ENCODE data around the gene TMEM212. TPM values are rescaled to one million over a fixed set of nuclear protein-coding genes. Genes with fewer than 3 reads are reported as not detected.

TMEM212 gene
- total RNA-seq, 1 experiment from 2014 or later, result not detected

DNA sequence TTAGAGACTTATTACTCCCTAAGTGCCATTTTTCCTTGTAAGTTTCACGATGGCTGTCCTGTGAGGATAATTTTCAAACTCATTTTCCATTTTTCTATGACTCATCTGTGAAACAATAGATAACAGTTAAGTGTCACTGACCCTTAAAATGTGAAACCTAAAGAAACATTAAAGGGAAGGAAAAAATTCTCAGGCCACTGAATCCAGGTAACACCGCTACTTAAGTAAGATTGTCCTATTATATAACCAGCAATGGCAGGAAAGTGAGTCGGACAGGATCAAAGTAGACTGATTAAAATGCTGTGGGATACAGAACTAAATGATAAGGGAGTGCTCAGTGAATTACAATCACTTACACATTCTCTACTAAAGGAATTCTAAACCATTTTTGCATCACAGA lies 45.3 kb upstream of the TMEM212 start:
- no peak for DNase-seq
- H3K9me3 ChIP-seq, result no peaks in the 10 kb centered on the region
- Mint-ChIP-seq H3K27ac (ENCODE audit: unreplicated experiment) (no peak overlapping the region), H3K36me3 (ENCODE audit: insufficient read depth, unreplicated experiment) (no peaks in the 10 kb centered on the region), H3K4me3 (ENCODE audit: unreplicated experiment) (no peak overlapping the region), H3K27me3 (ENCODE audit: insufficient read depth, unreplicated experiment) (no peaks in the 10 kb centered on the region), H3K4me1 (ENCODE audit: low read depth, unreplicated experiment) (peaks cover 13% of the 10 kb centered on the region), H3K9me3 (ENCODE audit: unreplicated experiment) (no peaks in the 10 kb centered on the region)
- no peaks in the 10 kb centered on the region; the same call in 1 of the 2 replicates for H3K4me1 ChIP-seq
- ChIA-PET POLR2A (no interaction called here), CTCF (no interaction called here)
- no peak overlapping the region for H3K4me3 ChIP-seq (ENCODE audit: low read depth, low read length)
- no TSS peak for BruUV-seq (replicated peaks)
- intact Hi-C loops (cut with micrococcal nuclease; ENCODE audit: unreplicated experiment), result no loop called here
- TF ChIP-seq, protein P1, sequence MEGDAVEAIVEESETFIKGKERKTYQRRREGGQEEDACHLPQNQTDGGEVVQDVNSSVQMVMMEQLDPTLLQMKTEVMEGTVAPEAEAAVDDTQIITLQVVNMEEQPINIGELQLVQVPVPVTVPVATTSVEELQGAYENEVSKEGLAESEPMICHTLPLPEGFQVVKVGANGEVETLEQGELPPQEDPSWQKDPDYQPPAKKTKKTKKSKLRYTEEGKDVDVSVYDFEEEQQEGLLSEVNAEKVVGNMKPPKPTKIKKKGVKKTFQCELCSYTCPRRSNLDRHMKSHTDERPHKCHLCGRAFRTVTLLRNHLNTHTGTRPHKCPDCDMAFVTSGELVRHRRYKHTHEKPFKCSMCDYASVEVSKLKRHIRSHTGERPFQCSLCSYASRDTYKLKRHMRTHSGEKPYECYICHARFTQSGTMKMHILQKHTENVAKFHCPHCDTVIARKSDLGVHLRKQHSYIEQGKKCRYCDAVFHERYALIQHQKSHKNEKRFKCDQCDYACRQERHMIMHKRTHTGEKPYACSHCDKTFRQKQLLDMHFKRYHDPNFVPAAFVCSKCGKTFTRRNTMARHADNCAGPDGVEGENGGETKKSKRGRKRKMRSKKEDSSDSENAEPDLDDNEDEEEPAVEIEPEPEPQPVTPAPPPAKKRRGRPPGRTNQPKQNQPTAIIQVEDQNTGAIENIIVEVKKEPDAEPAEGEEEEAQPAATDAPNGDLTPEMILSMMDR (IDR thresholded peaks at IDR 0.05; ENCODE audit: insufficient read depth in 1 of 2, low read depth in 1 of 2, low read length in 1 of 2, severe bottlenecking in 1 of 2, unreplicated experiment in 1 of 2), result no peak
- H3K27me3 ChIP-seq (replicated peaks; ENCODE audit: control insufficient read depth, insufficient read depth, low read length), result no peaks in the 10 kb centered on the region
- no peaks in the 10 kb centered on the region for H3K36me3 ChIP-seq (ENCODE audit: control insufficient read depth, insufficient read depth, low read length)

DNA sequence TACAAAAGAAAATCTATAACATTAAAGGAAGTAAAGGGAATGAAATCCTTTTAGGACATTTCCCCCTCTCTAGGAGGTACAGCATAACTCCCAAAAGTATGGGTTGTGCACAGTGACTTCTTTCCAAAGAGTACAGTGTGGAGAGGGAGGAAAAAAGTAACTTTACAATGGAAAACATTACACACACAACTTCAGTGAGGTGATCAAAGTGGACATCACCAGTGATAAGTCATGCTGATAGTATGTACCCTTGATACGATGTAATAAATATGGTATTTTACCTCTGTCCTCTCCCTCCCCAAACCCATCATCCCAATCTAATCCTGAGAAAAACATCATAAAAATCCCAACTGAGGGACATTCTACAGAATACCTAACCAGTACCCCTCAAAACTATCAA lies 43.6 kb upstream of the TMEM212 start:
- Mint-ChIP-seq H3K27me3 (ENCODE audit: insufficient read depth, unreplicated experiment) (no peaks in the 10 kb centered on the region), H3K36me3 (ENCODE audit: insufficient read depth, unreplicated experiment) (no peaks in the 10 kb centered on the region), H3K27ac (ENCODE audit: unreplicated experiment) (no peak overlapping the region), H3K9me3 (ENCODE audit: unreplicated experiment) (no peaks in the 10 kb centered on the region), H3K4me3 (ENCODE audit: unreplicated experiment) (no peak overlapping the region), H3K4me1 (ENCODE audit: low read depth, unreplicated experiment) (peaks cover 20% of the 10 kb centered on the region)
- BruUV-seq (replicated peaks), result no TSS peak
- TF ChIP-seq, protein P1 (IDR thresholded peaks at IDR 0.05; ENCODE audit: insufficient read depth in 1 of 2, low read depth in 1 of 2, low read length in 1 of 2, severe bottlenecking in 1 of 2, unreplicated experiment in 1 of 2), result no peak
- CTCF ChIA-PET, result no interaction called here
- no peaks in the 10 kb centered on the region for H3K27me3 ChIP-seq (replicated peaks; ENCODE audit: control insufficient read depth, insufficient read depth, low read length)
- intact Hi-C loops (cut with micrococcal nuclease; ENCODE audit: unreplicated experiment), result no loop called here
- DNase-seq, result no peak
- no peaks in the 10 kb centered on the region for H3K9me3 ChIP-seq
- H3K36me3 ChIP-seq (ENCODE audit: control insufficient read depth, insufficient read depth, low read length), result no peaks in the 10 kb centered on the region
- no peaks in the 10 kb centered on the region; the same call in 1 of the 2 replicates for H3K4me1 ChIP-seq
- no peak overlapping the region for H3K4me3 ChIP-seq (ENCODE audit: low read depth, low read length)
- POLR2A ChIA-PET, result no interaction called here

DNA sequence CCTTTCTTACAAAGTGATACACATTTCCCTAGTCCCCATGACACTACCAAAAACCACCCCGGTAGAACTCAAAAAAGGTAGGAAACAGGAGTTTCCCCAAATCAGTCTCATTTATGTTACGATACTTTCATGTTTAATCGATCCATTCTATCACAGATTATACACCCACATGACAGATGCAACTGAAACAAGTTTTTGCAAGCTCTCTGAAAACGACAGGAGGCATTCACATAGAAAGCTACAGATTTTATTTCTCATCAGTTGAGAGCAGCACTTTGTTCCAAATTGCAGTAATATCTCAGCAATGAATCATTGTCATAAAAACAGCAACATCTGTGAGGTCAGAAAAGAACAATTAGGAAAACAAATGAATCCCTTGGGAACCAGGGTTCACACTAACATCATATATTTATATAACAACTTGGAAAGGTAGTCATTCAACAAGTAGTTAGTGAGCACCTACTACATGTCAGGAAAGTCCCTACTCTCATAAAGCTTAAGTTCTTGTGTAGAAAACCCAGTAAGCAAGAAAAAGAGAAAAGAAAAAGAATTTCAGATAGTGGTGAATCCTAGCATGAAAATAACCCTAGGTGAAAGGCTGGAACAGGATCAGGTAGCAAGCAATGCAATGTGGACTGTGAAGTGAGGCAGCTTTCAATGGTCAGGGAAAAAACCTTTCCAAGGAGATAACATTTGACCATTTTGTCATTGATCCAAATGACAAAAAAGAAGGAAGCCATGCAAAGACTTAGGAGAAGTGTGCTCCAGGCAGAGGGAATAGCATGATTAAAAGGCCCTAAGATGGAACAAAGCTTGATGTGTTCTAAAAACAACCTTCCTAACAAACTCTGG lies 41.2 kb upstream of the TMEM212 start:
- Histone ChIP-seq H3K27me3 (replicated peaks; ENCODE audit: control insufficient read depth, insufficient read depth, low read length) (no peaks in the 10 kb centered on the region), H3K4me1 (peaks cover 14% of the 10 kb centered on the region), H3K4me3 (ENCODE audit: low read depth, low read length) (no peak overlapping the region), H3K9me3 (no peaks in the 10 kb centered on the region), H3K36me3 (ENCODE audit: control insufficient read depth, insufficient read depth, low read length) (no peaks in the 10 kb centered on the region)
- no peak for DNase-seq
- Mint-ChIP-seq H3K4me3 (ENCODE audit: unreplicated experiment) (no peak overlapping the region), H3K27me3 (ENCODE audit: insufficient read depth, unreplicated experiment) (no peaks in the 10 kb centered on the region), H3K4me1 (ENCODE audit: low read depth, unreplicated experiment) (peaks cover 27% of the 10 kb centered on the region), H3K9me3 (ENCODE audit: unreplicated experiment) (no peaks in the 10 kb centered on the region), H3K36me3 (ENCODE audit: insufficient read depth, unreplicated experiment) (no peaks in the 10 kb centered on the region), H3K27ac (ENCODE audit: unreplicated experiment) (no peak overlapping the region)
- ChIA-PET POLR2A (no interaction called here), CTCF (no interaction called here)
- intact Hi-C loops (cut with micrococcal nuclease; ENCODE audit: unreplicated experiment), result no loop called here
- TF ChIP-seq, protein P1 (IDR thresholded peaks at IDR 0.05; ENCODE audit: insufficient read depth in 1 of 2, low read depth in 1 of 2, low read length in 1 of 2, severe bottlenecking in 1 of 2, unreplicated experiment in 1 of 2), result no peak
- BruUV-seq (replicated peaks), result no TSS peak
